ENCODE data around the gene ZNF212.
A peak's percentile ranks its signal among the peaks of the same experiment; 100 is the strongest.
"Not testable (repeated sequence)": the region's sequence is repeated elsewhere in the genome, so short reads cannot be mapped to it uniquely, and the experiment has no call there.

The ZNF212 gene

GRCh38 chr7:149240637-149241036, 1.2 kb downstream of the ZNF212 start:
- Histone ChIP-seq H3K9ac (ENCODE audit: insufficient read length, low read depth) (no peak overlapping the region), H3K27me3 (ENCODE audit: insufficient read depth, insufficient read length) (peaks cover 9% of the 10 kb centered on the region), H3K36me3 (ENCODE audit: insufficient read depth, insufficient read length, low read length) (no peaks in the 10 kb centered on the region), H3K9me3 (ENCODE audit: insufficient read depth, low read length) (no peaks in the 10 kb centered on the region), H3K4me1 (ENCODE audit: insufficient read depth, insufficient read length) (no peaks in the 10 kb centered on the region), H3K4me3 (ENCODE audit: insufficient read length, low read depth) (peak overlapping the region; percentile 90)
- no peak for TF ChIP-seq SUZ12 (IDR thresholded peaks at IDR 0.05; ENCODE audit: extremely low read depth, insufficient read depth, insufficient read length)
- no peak for TF ChIP-seq ZNF274 (IDR thresholded peaks at IDR 0.05; ENCODE audit: low read depth, low read length)
- no peak for TF ChIP-seq YY1 (IDR thresholded peaks at IDR 0.05; ENCODE audit: insufficient read depth, insufficient read length)
- DNase-seq (ENCODE audit: low read depth, low spot score): no peak

- H3K9me3 ChIP-seq (ENCODE audit: insufficient read depth, low read length): no peaks in the 10 kb centered on the region
- no peak overlapping the region for H3K4me3 ChIP-seq (ENCODE audit: insufficient read length, low read depth)
- peaks cover 9% of the 10 kb centered on the region for H3K27me3 ChIP-seq (ENCODE audit: insufficient read depth, insufficient read length)
- no peaks in the 10 kb centered on the region for H3K4me1 ChIP-seq (ENCODE audit: insufficient read depth, insufficient read length)
- no peaks in the 10 kb centered on the region for H3K36me3 ChIP-seq (ENCODE audit: insufficient read depth, insufficient read length, low read length)
- DNase-seq (ENCODE audit: low read depth, low spot score): no peak
- H3K9ac ChIP-seq (ENCODE audit: insufficient read length, low read depth): no peak overlapping the region
- TF ChIP-seq ZNF274 (IDR thresholded peaks at IDR 0.05; ENCODE audit: low read depth, low read length) (no peak), YY1 (IDR thresholded peaks at IDR 0.05; ENCODE audit: insufficient read depth, insufficient read length) (no peak), SUZ12 (IDR thresholded peaks at IDR 0.05; ENCODE audit: extremely low read depth, insufficient read depth, insufficient read length) (no peak)
Measured at GRCh38 chr7:149241696-149242095, 2.2 kb downstream of the ZNF212 start.

GRCh38 chr7:149245244-149245643, 5.8 kb downstream of the ZNF212 start:
- Histone ChIP-seq H3K27me3 (ENCODE audit: insufficient read depth, insufficient read length) (no peaks in the 10 kb centered on the region), H3K4me3 (ENCODE audit: insufficient read length, low read depth) (no peak overlapping the region), H3K36me3 (ENCODE audit: insufficient read depth, insufficient read length, low read length) (peaks cover 8% of the 10 kb centered on the region), H3K4me1 (ENCODE audit: insufficient read depth, insufficient read length) (no peaks in the 10 kb centered on the region), H3K9me3 (ENCODE audit: insufficient read depth, low read length) (no peaks in the 10 kb centered on the region), H3K9ac (ENCODE audit: insufficient read length, low read depth) (no peak overlapping the region)
- TF ChIP-seq SUZ12 (IDR thresholded peaks at IDR 0.05; ENCODE audit: extremely low read depth, insufficient read depth, insufficient read length) (no peak), ZNF274 (IDR thresholded peaks at IDR 0.05; ENCODE audit: low read depth, low read length) (no peak), YY1 (IDR thresholded peaks at IDR 0.05; ENCODE audit: insufficient read depth, insufficient read length) (no peak)
- DNase-seq (ENCODE audit: low read depth, low spot score): no peak

DNA sequence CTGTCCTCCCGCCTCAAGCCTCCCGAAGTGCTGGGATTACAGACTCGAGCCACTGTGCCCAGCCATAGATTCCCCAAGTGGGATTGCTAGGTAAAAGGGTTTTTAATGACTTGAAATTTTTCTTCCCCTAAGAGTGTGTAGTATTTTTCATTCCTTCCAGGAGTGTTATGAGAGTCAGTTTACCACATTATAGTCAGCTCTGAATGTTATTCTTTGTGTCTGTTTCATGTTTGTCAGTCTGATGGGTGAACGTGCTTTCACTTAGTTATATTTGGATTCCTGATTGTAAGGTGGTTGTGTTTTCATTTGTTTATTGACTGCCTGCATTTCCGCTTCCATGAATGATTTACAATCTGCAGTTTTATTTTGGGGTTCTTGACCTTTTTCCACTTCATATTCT, 6.3 kb downstream of the ZNF212 start:
- no peak for DNase-seq (ENCODE audit: low read depth, low spot score)
- Histone ChIP-seq H3K9ac (ENCODE audit: insufficient read length, low read depth) (no peak overlapping the region), H3K36me3 (ENCODE audit: insufficient read depth, insufficient read length, low read length) (peaks cover 13% of the 10 kb centered on the region), H3K9me3 (ENCODE audit: insufficient read depth, low read length) (no peaks in the 10 kb centered on the region), H3K27me3 (ENCODE audit: insufficient read depth, insufficient read length) (no peaks in the 10 kb centered on the region), H3K4me1 (ENCODE audit: insufficient read depth, insufficient read length) (no peaks in the 10 kb centered on the region), H3K4me3 (ENCODE audit: insufficient read length, low read depth) (no peak overlapping the region)
- TF ChIP-seq SUZ12 (IDR thresholded peaks at IDR 0.05; ENCODE audit: extremely low read depth, insufficient read depth, insufficient read length): no peak
- TF ChIP-seq YY1 (IDR thresholded peaks at IDR 0.05; ENCODE audit: insufficient read depth, insufficient read length): no peak
- no peak for TF ChIP-seq ZNF274 (IDR thresholded peaks at IDR 0.05; ENCODE audit: low read depth, low read length)

DNA sequence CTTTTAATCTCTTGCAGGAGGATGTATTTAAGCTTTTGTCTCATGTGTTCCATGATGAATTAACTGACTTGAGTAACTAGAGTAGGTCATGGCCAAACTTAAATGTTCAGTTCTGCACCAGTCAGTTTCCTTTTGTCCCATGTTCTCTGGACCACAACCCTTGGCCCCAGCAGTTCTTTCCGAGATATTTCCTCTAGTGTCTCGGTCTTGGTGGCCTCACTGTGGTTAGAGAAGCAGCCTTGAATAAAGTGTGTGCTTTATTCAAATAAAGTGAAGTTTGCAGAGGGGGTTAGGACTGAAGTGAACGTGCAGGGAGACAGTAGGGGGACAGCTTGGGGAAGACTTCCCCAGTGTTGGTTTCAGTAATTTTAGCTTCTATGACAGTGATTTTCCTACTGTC, 9.3 kb downstream of the ZNF212 start:
- TF ChIP-seq SUZ12 (IDR thresholded peaks at IDR 0.05; ENCODE audit: extremely low read depth, insufficient read depth, insufficient read length) (no peak), YY1 (IDR thresholded peaks at IDR 0.05; ENCODE audit: insufficient read depth, insufficient read length) (no peak), ZNF274 (IDR thresholded peaks at IDR 0.05; ENCODE audit: low read depth, low read length) (no peak)
- Histone ChIP-seq H3K4me1 (ENCODE audit: insufficient read depth, insufficient read length) (no peaks in the 10 kb centered on the region), H3K27me3 (ENCODE audit: insufficient read depth, insufficient read length) (no peaks in the 10 kb centered on the region), H3K9ac (ENCODE audit: insufficient read length, low read depth) (no peak overlapping the region), H3K36me3 (ENCODE audit: insufficient read depth, insufficient read length, low read length) (peaks cover 37% of the 10 kb centered on the region), H3K4me3 (ENCODE audit: insufficient read length, low read depth) (no peak overlapping the region), H3K9me3 (ENCODE audit: insufficient read depth, low read length) (no peaks in the 10 kb centered on the region)
- no peak for DNase-seq (ENCODE audit: low read depth, low spot score)

DNA sequence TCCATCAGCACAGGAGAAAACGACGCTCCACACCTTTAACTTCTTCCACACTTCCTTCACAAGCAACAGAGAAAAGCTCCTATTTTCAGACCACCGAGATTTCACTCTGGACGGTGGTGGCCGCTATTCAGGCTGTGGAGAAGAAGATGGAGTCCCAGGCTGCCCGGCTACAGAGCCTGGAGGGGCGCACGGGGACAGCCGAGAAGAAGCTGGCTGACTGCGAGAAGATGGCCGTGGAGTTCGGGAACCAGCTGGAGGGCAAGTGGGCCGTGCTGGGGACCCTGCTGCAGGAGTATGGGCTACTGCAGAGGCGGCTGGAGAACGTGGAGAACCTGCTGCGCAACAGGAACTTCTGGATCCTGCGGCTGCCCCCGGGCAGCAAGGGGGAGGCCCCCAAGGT, 10.7 kb downstream of the ZNF212 start:
- peaks cover 50% of the 10 kb centered on the region for H3K36me3 ChIP-seq (ENCODE audit: insufficient read depth, insufficient read length, low read length)
- DNase-seq (ENCODE audit: low read depth, low spot score): not testable (repeated sequence)

DNA sequence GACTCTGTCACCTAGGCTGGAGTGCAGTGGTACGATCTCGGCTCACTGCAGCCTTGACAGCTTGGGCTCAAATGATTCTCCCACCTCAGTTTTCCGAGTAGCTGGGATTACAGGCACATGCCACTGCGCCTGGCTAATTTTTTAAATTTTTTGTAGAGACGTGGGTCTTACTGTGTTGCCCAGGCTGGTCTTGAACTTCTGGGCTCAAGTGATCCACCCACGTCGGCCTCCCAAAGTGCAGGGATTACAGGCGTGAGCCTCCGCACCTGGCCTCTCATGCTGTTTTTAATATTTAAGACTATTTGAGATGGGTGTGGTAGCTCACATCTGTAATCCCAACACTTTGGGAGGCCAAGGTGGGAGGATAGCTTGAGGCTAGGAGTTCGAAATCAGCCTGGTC, 12.1 kb downstream of the ZNF212 start:
- H3K36me3 ChIP-seq (ENCODE audit: insufficient read depth, insufficient read length, low read length): peaks cover 59% of the 10 kb centered on the region
- DNase-seq (ENCODE audit: low read depth, low spot score); H3K4me3 ChIP-seq (ENCODE audit: insufficient read length, low read depth); H3K4me1 ChIP-seq (ENCODE audit: insufficient read depth, insufficient read length); H3K9me3 ChIP-seq (ENCODE audit: insufficient read depth, low read length); H3K27me3 ChIP-seq (ENCODE audit: insufficient read depth, insufficient read length); H3K9ac ChIP-seq (ENCODE audit: insufficient read length, low read depth): not testable (repeated sequence)

More for the DNA sequence above, 10.7 kb downstream of the ZNF212 start:
- H3K4me1 ChIP-seq (ENCODE audit: insufficient read depth, insufficient read length); H3K9me3 ChIP-seq (ENCODE audit: insufficient read depth, low read length); H3K4me3 ChIP-seq (ENCODE audit: insufficient read length, low read depth); H3K9ac ChIP-seq (ENCODE audit: insufficient read length, low read depth); H3K27me3 ChIP-seq (ENCODE audit: insufficient read depth, insufficient read length): not testable (repeated sequence)

- H3K4me3 ChIP-seq (ENCODE audit: insufficient read length, low read depth): no peak overlapping the region
- H3K9me3 ChIP-seq (ENCODE audit: insufficient read depth, low read length): no peaks in the 10 kb centered on the region
- peaks cover 63% of the 10 kb centered on the region for H3K36me3 ChIP-seq (ENCODE audit: insufficient read depth, insufficient read length, low read length)
- H3K9ac ChIP-seq (ENCODE audit: insufficient read length, low read depth): no peak overlapping the region
- no peaks in the 10 kb centered on the region for H3K4me1 ChIP-seq (ENCODE audit: insufficient read depth, insufficient read length)
- no peaks in the 10 kb centered on the region for H3K27me3 ChIP-seq (ENCODE audit: insufficient read depth, insufficient read length)
- no peak for DNase-seq (ENCODE audit: low read depth, low spot score)
- no peak for TF ChIP-seq SUZ12 (IDR thresholded peaks at IDR 0.05; ENCODE audit: extremely low read depth, insufficient read depth, insufficient read length)
- no peak for TF ChIP-seq ZNF274 (IDR thresholded peaks at IDR 0.05; ENCODE audit: low read depth, low read length)
- no peak for TF ChIP-seq YY1 (IDR thresholded peaks at IDR 0.05; ENCODE audit: insufficient read depth, insufficient read length)
Measured at GRCh38 chr7:149252378-149252777, 12.9 kb downstream of the ZNF212 start.

Measured in NT2/D1 (cell line).